Caco-2 (cell line): Measurements from ENCODE around the gene ARHGEF4. TPM values are rescaled to one million over a fixed set of nuclear protein-coding genes. Genes with fewer than 3 reads are reported as not detected.

Experiments used
- BruUV-seq: library from RNA; stranded (reverse); fragments of 400-500 nt; replicated peaks from 2 replicates; lab custom pipeline; 2021; lab: Mats Ljungman, UMichigan
- CTCF ChIA-PET: fragments of 300-600 bp; sonication (Branson Sonifier 250); formaldehyde crosslinking; loops from one replicate; lab custom pipeline; 2022; ENCODE audit warnings: antibody characterized with exemption; lab: Charles Lee
- POLR2A ChIA-PET: fragments of 300-600 bp; sonication (Branson Sonifier 250); formaldehyde crosslinking; loops from one replicate; lab custom pipeline; 2022; ENCODE audit warnings: antibody characterized with exemption; lab: Charles Lee
- DNase-seq, 2 experiments: peaks; one replicate each; pipeline versions ENCODE4 v3.0.0 to v3.0.0-alpha.2; 2020 to 2022
- H3K27me3 ChIP-seq: replicated peaks from 2 replicates; pipeline ENCODE4 v1.6.0; 2011; ENCODE audit warnings: low read length; ENCODE audit not compliant: control insufficient read depth, insufficient read depth
- H3K36me3 ChIP-seq: 2 replicates; pipeline ENCODE4 v1.5.1; 2011; ENCODE audit warnings: low read length; ENCODE audit not compliant: control insufficient read depth, insufficient read depth
- H3K4me1 ChIP-seq: fragments of 250-450 bp; sonication (Bioruptor Pico); 2 replicates; pipeline ENCODE4 v1.5.1; 2020; ENCODE audit warnings: mild to moderate bottlenecking
- H3K4me3 ChIP-seq: 2 replicates; pipeline ENCODE4 v1.5.1; 2011; ENCODE audit warnings: low read depth, mild to moderate bottlenecking, control low read depth, low read length
- H3K9me3 ChIP-seq: fragments of 250-450 bp; sonication (Bioruptor Pico); 2 replicates; pipeline ENCODE4 v1.5.1; 2020; ENCODE audit warnings: mild to moderate bottlenecking, moderate library complexity
- H3K27ac Mint-ChIP-seq: one replicate; pipeline ENCODE4 v1.8.0; 2022; ENCODE audit warnings: mixed read lengths; ENCODE audit not compliant: unreplicated experiment
- H3K27me3 Mint-ChIP-seq: one replicate; pipeline ENCODE4 v1.8.0; 2022; ENCODE audit warnings: mixed read lengths; ENCODE audit not compliant: insufficient read depth, unreplicated experiment
- H3K36me3 Mint-ChIP-seq: one replicate; pipeline ENCODE4 v1.8.0; 2022; ENCODE audit warnings: mild to moderate bottlenecking, mixed read lengths; ENCODE audit not compliant: insufficient read depth, unreplicated experiment
- H3K4me1 Mint-ChIP-seq: one replicate; pipeline ENCODE4 v1.8.0; 2022; ENCODE audit warnings: low read depth, mixed read lengths; ENCODE audit not compliant: unreplicated experiment
- H3K4me3 Mint-ChIP-seq: one replicate; pipeline ENCODE4 v1.8.0; 2022; ENCODE audit warnings: mild to moderate bottlenecking, moderate library complexity, mixed read lengths; ENCODE audit not compliant: unreplicated experiment
- H3K9me3 Mint-ChIP-seq: one replicate; pipeline ENCODE4 v1.8.0; 2022; ENCODE audit warnings: mixed read lengths; ENCODE audit not compliant: unreplicated experiment
- CTCF ChIP-seq, 2 experiments: fragments of 200-600 bp in 1 of 2; IDR thresholded peaks; 1 replicate in 1 of 2; 2 replicates in 1 of 2; pipeline versions ENCODE4 v1.5.1 to v1.8.0; 2011 to 2022; ENCODE audit warnings: antibody characterized with exemption in 1 of 2, control low read depth in 1 of 2, inconsistent platforms in 1 of 2, low read depth in 1 of 2, low read length in 1 of 2, mild to moderate bottlenecking in 1 of 2, moderate library complexity in 1 of 2; ENCODE audit not compliant: insufficient read depth in 1 of 2, severe bottlenecking in 1 of 2, unreplicated experiment in 1 of 2
- intact Hi-C: fragments of 100-400 bp; cut with micrococcal nuclease; formaldehyde crosslinking; loops from one replicate; pipeline ENCODE4 v1.10.0; 2022; ENCODE audit not compliant: unreplicated experiment
- total RNA-seq: library from RNA; stranded (reverse); gene quantifications from 2 replicates; pipeline ENCODE4 v1.2.3, GENCODE V29; 2022

The ARHGEF4 gene
- total RNA-seq, 1 experiment from 2014 or later, result 1.8 TPM

- no peak for DNase-seq
- no TSS peak for BruUV-seq
- Histone ChIP-seq H3K9me3 (no peaks in the 10 kb centered on the region), H3K27me3 (no peaks in the 10 kb centered on the region), H3K4me1 (no peaks in the 10 kb centered on the region), H3K4me3 (no peak overlapping the region), H3K36me3 (no peaks in the 10 kb centered on the region)
- Mint-ChIP-seq H3K4me1 (no peaks in the 10 kb centered on the region), H3K27me3 (no peaks in the 10 kb centered on the region), H3K4me3 (no peak overlapping the region), H3K27ac (no peak overlapping the region), H3K36me3 (no peaks in the 10 kb centered on the region), H3K9me3 (no peaks in the 10 kb centered on the region)
- intact Hi-C loops, result no loop called here
- TF ChIP-seq CTCF (IDR thresholded peaks at IDR 0.05; ENCODE audit: insufficient read depth in 1 of 2, low read depth in 1 of 2, low read length in 1 of 2, severe bottlenecking in 1 of 2, unreplicated experiment in 1 of 2), result no peak
- ChIA-PET POLR2A (interaction anchor here (0.6 kb wide), 1 partner anchor 15 kb away, joined by 3 read pairs; no protein-coding TSS in a partner anchor), CTCF (no interaction called here)
These were observed 17.5 kb upstream of the ARHGEF4 start for GRCh38 chr2:130819226-130819607.

- Histone ChIP-seq H3K4me3 (no peak overlapping the region), H3K36me3 (no peaks in the 10 kb centered on the region), H3K4me1 (no peaks in the 10 kb centered on the region), H3K27me3 (no peaks in the 10 kb centered on the region), H3K9me3 (no peaks in the 10 kb centered on the region)
- ChIA-PET CTCF (no interaction called here), POLR2A (no interaction called here)
- H3K27me3 Mint-ChIP-seq, result no peaks in the 10 kb centered on the region
- no peaks in the 10 kb centered on the region for H3K9me3 Mint-ChIP-seq
- H3K27ac Mint-ChIP-seq, result no peak overlapping the region
- no peaks in the 10 kb centered on the region for H3K4me1 Mint-ChIP-seq
- H3K36me3 Mint-ChIP-seq, result no peaks in the 10 kb centered on the region
- no TSS peak for BruUV-seq
- TF ChIP-seq CTCF (IDR thresholded peaks at IDR 0.05; ENCODE audit: insufficient read depth in 1 of 2, low read depth in 1 of 2, low read length in 1 of 2, severe bottlenecking in 1 of 2, unreplicated experiment in 1 of 2), result peak in 1 of 2 experiments; percentile 4
- no peak for DNase-seq
- intact Hi-C loops, result no loop called here
- no peak overlapping the region for H3K4me3 Mint-ChIP-seq
These were observed 17.0 kb upstream of the ARHGEF4 start for GRCh38 chr2:130819608-130820278.

GRCh38 chr2:130820279-130820861 is 16.3 kb upstream of the ARHGEF4 start:
- Mint-ChIP-seq H3K27ac (no peak overlapping the region), H3K9me3 (no peaks in the 10 kb centered on the region), H3K27me3 (no peaks in the 10 kb centered on the region), H3K4me3 (no peak overlapping the region), H3K36me3 (no peaks in the 10 kb centered on the region), H3K4me1 (no peaks in the 10 kb centered on the region)
- H3K36me3 ChIP-seq, result no peaks in the 10 kb centered on the region
- BruUV-seq, result no TSS peak
- CTCF ChIA-PET, result no interaction called here
- H3K27me3 ChIP-seq, result no peaks in the 10 kb centered on the region
- no peak overlapping the region for H3K4me3 ChIP-seq
- TF ChIP-seq CTCF (IDR thresholded peaks at IDR 0.05; ENCODE audit: insufficient read depth in 1 of 2, low read depth in 1 of 2, low read length in 1 of 2, severe bottlenecking in 1 of 2, unreplicated experiment in 1 of 2), result no peak
- no peaks in the 10 kb centered on the region for H3K9me3 ChIP-seq
- DNase-seq, result no peak
- intact Hi-C loops, result no loop called here
- H3K4me1 ChIP-seq, result no peaks in the 10 kb centered on the region
- POLR2A ChIA-PET, result no interaction called here
